HG03378 (cell line): ENCODE results near the gene CRTC1.
"Not testable (repeated sequence)": the region's sequence is repeated elsewhere in the genome, so short reads cannot be mapped to it uniquely, and the experiment has no call there.

ENCODE experiments used
- ATAC-seq: cut with Tn5 transposase; IDR thresholded peaks from one replicate; pipeline ENCODE4 v1.9.1; 2021; ENCODE audit warnings: mild to moderate bottlenecking, moderate library complexity; ENCODE audit not compliant: unreplicated experiment

The CRTC1 gene

GRCh38 chr19:18725841-18726770 is 42.6 kb downstream of the CRTC1 start:
- ATAC-seq: no peak

DNA sequence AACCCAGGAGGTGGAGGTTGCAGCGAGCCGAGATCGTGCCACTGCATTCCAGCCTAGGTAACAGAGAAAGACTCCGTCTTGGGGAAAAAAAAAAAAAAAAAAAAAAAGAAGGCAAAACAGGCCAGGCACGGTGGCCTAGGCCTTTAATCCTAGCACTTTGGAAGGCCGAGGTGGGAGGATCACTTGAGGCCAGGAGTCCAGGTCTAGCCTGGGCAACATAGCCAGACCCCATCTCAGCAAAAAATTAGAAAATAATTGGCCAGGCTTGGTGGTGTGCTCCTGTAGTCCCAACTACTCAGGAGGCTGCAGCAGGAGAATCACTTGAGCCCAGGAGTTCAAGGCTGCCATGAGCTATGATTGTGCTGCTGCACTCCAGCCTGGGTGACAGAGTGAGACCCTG is 43.4 kb downstream of the CRTC1 start:
- no peak for ATAC-seq

DNA sequence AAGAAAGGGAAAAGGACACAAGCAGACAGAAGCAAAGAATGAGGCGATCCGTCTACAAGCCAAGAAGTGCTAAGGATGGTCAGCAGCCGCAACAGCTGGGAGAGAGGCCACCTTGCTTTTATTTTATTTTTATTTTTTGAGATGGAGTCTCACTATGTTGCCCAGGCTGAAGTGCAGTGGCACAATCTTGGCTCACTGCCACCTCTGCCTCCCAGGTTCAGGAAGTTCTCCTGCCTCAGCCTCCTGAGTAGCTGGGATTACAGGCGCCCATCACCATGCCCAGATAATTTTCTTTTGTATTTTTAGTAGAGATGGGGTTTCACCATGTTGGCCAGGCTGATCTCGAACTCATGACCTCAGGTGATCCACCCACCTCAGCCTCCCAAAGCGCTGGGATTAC is 44.1 kb downstream of the CRTC1 start:
- ATAC-seq: not testable (repeated sequence)

DNA sequence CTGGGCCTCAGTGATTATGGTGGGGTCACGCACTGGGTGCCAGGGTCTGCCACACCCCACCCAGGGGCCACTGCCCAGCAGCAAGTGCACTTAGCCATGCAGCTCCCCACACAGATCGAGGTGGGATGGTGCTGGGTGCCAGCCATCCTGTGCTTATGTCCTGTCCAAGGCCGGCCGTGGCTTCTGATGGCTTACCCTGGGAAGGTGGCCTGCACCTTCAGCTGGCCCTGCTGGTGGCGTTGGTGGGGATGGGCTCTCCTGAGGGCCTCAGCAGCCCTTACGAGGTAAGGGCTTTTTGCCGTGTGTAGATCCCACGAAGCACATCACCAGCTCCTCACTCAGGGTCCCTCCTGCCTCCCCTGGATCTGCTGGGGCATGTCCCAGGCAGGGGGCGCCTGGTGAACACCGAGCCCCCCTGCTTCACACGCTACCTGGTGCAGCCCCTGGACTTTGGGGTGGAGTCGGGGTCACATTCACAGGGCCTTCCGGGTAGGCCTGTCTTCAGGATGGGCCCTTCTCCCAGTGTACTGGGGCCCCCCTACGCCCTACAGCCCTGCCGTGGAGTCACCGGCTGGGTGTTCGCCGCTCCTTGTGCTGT is 46.6 kb downstream of the CRTC1 start:
- no peak for ATAC-seq

- ATAC-seq: no peak
These were observed 47.5 kb downstream of the CRTC1 start for GRCh38 chr19:18730885-18731513.

DNA sequence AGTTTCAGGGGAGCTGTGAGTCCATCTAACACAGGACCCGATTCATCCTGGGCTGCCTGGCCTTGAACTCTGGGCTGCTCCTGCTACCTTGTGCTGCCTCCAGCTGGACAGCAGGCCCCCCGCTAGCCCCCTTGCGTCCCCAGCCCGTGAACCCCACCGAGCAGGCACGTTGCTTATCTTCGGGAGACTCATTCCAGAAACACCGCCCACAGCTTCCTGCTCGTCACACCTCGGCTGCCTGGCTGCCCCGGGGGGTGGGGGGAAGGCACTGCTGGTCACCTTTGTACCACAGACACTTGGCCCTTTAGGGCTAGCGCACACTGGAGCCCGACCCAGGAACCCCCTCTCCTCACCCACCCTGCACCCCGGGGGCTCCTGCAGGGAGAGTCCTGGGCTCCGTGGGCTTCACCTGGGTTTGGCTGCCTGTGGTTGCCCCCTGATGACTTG is 48.1 kb downstream of the CRTC1 start:
- no peak for ATAC-seq

- no peak for ATAC-seq
These were observed 49.7 kb downstream of the CRTC1 start for GRCh38 chr19:18733196-18733647.

- not testable (repeated sequence) for ATAC-seq
These were observed 50.4 kb downstream of the CRTC1 start for GRCh38 chr19:18733762-18734332.

DNA sequence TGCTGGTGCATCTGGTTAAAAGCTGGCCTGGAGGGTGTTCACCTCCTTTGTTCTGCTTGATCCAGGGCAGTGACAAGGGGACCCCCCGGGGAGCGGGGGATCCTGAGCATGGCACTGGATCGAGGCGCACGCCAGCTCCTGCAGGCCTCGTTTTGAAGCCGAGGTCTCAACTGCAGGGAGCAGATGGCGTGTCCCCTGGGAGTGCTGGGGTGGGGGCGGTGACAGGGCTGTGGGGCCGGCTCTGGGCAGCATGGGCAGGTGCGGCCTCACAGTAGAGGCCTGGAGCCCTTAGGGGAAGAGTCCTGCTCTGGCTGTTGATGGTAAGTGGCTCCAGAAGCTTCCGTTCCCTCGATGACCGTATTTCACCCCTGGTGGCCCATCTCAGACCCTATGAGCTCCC is 51.8 kb downstream of the CRTC1 start:
- no peak for ATAC-seq

DNA sequence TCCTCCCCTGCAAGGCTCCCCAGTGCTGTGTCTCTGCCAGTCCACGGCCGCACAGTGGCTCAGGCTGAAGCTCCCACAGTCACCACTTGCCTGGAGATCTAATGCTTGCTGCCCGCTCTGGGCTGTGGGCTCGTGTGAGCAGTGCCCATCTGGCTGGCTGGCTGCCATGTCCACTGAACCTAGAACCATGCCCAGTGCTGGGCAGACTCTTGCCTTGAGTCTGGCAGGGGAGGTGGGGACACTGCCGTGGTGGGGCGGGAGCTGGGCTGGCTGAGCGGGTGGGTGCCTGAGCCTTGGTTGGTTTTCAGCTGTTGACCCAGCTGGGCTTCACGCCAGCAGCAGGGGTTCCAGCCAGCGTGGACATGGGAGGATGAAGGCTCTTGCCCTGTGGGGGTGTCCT is 52.3 kb downstream of the CRTC1 start:
- no peak for ATAC-seq

DNA sequence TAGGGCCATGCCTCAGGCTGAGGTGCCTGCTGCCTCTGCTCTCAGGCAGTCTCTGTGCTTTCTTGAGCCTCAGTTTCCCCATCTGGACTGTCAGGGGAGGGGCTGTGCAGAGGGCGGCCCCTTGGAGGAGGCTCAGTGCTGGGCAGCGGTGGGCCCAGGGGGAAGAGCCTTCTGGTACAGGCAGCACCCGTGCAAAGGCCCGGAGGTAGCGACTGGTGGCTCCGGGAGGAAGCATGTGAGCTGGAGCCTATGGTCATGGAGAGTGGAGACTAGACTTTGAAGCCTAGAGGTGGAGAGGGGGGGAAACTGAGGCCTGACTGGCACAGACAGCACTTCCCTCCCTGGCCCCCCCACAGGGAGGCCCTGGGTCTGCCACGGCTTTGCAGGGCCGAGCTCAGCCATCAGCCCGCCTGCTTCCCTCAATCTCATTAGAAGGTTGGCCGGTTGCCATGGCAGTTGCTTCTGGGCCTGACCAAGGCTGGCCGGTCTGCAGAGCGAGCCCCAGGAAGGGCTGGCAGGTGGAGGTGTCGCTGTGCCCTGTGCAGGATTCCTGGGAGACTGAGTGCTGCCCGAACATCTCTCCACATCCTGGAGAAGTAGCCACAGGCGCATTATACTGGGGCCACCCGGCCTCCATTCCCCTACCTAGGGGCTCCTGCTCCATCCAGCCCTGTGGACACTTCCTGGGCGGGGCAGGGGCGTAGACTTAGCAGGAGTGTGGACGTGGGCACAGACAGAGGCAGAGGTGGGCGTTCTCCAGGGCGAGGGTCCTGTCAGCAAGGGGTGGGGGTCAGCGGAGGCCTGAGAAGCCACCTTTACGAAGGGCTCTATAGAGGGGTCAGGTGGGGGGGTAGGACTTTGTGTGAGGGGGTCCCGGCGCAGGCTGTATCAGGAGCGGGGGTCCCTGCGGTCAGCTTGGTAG is 53.2 kb downstream of the CRTC1 start:
- no peak for ATAC-seq

GRCh38 chr19:18737337-18737953 is 54.0 kb downstream of the CRTC1 start:
- ATAC-seq: no peak

DNA sequence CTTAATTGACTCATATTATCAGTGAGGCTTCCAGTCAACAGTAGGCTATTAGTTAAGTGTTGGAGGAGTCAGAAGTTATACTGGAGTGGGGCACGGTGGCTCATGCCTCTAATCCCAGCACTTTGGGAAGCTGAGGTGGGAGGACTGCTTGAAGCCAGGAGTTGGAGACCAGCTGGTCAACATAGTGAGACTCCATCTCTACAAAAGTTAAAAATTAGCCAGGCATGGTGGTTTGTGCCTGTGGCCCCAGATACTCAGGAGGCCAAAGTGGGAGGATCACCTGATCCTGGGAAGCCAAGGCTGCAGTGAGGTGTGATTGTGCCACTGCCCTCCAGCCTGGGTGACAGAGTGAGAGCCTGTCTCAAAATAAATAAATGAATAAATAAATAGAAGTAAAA is 54.5 kb downstream of the CRTC1 start:
- no peak for ATAC-seq

DNA sequence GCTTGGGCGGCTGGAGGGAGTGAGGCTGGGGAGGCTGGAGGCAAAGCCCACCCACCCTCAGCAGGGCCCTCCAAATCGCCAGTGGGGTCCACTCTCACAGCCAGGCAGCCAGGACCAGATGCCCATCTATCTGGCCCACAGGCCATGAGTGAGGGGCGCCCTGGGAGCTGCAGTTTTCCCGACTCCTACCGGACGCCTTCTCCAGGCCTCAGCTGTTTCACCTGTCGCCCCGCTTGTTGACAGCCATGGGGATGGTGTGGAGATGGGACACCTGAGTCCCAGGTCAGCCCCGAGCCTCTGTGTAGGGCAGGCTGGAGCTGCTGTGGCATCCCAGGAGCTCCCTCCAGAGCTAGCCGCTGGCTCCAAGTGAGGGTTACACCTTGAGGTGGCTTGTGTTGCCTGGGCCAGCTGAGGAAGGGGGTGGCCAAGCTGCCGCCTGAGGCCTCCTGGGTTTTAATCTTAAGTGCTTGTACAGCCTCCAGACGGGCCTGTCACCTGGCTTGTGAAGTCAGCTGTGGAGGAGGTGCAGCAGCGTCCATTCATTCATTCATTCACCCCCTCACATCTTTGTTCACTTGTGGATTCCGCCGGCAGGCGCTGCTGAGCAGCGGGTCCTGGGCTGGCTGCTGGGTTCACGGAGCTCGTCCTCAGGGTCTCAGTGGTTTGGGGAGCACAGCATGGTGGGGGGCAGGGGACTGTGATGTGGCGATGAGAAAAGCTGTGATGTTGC is 55.6 kb downstream of the CRTC1 start:
- no peak for ATAC-seq

DNA sequence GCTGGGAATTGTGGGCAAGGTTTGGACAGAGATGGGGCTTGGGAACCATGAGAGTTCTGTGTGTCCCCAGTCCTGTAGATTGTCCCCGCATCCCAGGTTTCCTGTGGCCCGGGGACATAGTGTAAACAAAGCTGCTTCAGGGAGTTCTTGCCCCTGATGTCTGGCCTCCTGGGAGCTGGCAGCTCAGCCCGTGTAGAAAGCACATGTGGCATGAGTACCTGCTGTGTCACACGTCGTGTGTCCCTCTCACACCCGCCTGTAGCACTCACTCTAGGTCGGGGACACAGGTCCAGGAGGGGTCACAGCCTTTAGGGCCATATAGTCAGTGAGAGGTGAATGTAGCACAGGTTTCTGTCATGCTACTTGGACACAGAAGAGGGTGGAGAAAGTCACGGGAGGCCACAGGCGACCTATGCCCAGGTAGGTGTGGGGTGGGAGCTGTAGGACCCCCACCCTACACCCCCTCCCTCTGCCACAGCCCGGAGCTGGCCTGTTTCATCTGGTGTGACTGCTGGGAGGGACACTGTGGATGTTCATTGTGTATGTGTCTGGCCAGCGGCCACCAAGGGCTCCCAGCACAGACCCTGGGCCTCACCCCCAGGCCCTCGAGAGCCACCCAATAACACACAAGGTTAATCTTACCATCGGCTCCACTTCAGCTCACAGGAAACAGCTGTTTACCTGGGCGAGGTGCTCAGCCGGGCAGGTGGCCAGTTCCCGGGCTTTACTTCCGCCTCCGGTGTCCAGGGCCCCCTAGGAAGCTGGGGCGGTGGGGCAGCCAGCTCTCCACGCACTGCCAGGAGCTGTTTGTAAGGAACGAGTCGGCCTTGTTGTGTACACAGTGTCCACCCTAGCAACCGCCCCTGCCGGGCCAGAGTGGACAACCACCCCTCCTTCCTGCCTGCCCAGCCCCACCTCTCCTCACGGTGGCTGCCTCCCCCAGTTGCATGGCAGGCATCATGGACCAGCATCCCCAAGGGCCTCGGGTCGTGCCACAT is 57.9 kb downstream of the CRTC1 start:
- no peak for ATAC-seq

DNA sequence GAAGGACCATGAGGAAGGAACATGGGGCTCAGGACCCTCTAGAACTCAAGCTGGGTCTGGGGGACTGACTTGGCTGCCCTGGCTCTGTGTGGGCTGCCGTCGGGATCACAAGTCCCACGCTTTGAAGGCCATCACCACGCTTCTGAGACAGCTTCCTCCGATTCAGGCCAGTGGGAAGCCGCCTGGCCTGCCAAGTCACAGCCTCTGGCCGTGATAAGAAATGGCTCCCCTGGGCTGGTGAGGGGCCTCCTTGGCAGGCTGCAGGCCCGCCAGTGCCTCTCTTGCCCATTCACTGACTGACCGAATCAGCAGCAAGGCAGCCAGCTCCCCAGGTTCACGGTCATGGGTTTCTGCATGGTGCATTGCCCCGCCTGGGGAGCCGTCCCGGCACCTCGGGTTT is 58.8 kb downstream of the CRTC1 start:
- ATAC-seq: no peak

- ATAC-seq: no peak
These were observed 59.6 kb downstream of the CRTC1 start for GRCh38 chr19:18742838-18743783.
